Endothelial cell of coronary artery (primary cell): Measurements from ENCODE around the gene C9orf152. TPM values are rescaled to one million over a fixed set of nuclear protein-coding genes. Genes with fewer than 3 reads are reported as not detected.

ENCODE experiments used
- total RNA-seq: library from RNA; depleted of rRNA; stranded (reverse); fragments of >200 nt; gene quantifications from 2 replicates; pipeline ENCODE4 v1.2.3, GENCODE V29; 2014

Gene C9orf152
- under 0.01 TPM in 1 of 2 replicates, not detected in the other for total RNA-seq

GRCh38 chr9:110208031-110208430 lies at the start of gene C9orf152:
C9orf152 (minus strand) TSS chr9:110208159; CDS start chr9:110207579, 580 bp downstream.

GRCh38 chr9:110256380-110257096 lies 48.6 kb upstream of the C9orf152 start, which contains the start of gene TXN:
TXN (minus strand) TSS chr9:110256507; CDS start chr9:110256435, 72 bp downstream.

Other genes starting within 250 kb of the C9orf152 start
- gene TXN, start 48.3 kb upstream of the C9orf152 start, total RNA-seq = 236 and 281 TPM in 2 replicates
- not detected in 2 replicates for gene TXNDC8, start 129.7 kb upstream of the C9orf152 start, total RNA-seq